Right hindlimb (tissue), 1 donor: Measurements from ENCODE around the gene TEX14.
"Not testable (repeated sequence)": the region's sequence is repeated elsewhere in the genome, so short reads cannot be mapped to it uniquely, and the experiment has no call there.

ENCODE experiments used
- DNase-seq: peaks from one replicate; pipeline ENCODE4 v3.0.0-alpha.2; 2018

Gene TEX14

DNA sequence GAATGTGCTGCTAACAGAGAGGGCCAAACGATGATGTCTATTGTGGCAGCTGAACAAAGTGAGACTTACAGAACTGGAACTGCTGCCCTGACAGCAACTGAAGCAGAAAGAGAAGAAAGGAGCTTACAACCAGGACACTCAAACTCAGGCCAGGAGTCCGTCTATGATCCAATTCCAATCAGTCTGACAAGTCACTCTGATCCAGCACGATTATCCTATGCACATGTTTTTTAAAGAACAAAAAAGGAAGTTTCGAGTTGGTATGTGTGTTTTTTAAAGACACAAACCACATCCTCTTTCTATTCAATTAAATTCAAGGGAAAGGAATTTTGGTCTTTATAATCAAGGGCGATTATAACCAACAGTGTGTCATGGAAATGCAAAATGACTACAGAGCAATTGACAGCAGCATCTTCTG lies 135.0 kb downstream of the TEX14 start:
- DNase-seq: no peak

DNA sequence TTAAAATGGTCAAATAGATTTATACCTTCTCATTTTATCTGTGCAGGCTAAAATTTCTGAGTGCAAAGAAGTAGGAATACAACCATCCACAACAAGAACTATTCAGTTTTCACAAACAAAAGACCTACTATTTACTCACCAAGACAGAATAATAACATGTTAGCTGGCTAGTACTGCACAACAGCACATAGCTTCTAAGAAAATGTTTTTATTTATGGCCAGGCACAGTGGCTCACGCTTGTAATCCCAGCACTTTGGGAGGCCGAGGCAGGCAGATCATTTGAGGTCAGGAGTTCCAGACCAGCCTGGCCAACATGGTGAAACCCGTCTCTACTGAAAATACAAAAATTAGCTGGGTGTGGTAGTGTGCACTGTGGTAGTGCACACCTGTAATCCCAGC lies 136.7 kb downstream of the TEX14 start:
- not testable (repeated sequence) for DNase-seq

DNA sequence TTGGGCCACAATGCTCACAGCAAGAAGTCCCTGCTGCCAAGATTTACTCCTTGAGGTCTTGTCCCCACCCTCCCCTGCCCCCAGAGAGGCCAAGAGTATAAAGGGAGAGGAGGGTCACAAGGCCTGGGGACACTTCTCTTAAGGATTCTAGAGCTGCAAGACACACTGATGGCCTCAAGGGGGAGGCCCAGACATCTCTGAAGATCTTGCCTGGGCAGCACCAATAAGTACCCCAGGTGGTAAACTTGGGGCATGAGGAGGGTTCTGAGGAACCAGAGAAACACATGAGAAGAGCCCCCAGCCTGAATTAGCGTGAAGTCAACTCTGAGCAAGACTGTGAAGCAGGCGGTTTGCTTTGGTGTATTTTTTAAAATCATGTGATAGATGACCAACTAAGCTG lies 150.6 kb downstream of the TEX14 start:
- no peak for DNase-seq

DNA sequence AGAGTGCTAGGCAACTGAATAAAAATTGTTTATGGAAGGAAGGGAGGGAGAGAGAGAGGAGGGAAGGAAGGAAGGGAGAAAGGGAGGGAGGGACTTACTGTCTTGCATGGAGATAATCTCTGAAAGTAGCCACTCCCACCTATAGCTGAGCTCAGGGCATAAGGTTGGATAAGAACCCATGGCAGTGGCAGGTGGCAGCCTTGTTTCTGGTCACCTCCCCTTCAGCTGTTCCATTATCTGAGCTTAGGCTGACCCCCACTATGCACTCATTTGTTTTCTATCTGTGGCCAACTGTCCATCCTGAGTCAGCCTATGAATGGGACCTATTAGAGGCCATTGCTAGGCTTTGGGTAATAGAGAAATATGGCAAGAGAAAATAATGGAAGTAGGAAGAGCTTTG lies 152.1 kb downstream of the TEX14 start:
- no peak for DNase-seq

DNA sequence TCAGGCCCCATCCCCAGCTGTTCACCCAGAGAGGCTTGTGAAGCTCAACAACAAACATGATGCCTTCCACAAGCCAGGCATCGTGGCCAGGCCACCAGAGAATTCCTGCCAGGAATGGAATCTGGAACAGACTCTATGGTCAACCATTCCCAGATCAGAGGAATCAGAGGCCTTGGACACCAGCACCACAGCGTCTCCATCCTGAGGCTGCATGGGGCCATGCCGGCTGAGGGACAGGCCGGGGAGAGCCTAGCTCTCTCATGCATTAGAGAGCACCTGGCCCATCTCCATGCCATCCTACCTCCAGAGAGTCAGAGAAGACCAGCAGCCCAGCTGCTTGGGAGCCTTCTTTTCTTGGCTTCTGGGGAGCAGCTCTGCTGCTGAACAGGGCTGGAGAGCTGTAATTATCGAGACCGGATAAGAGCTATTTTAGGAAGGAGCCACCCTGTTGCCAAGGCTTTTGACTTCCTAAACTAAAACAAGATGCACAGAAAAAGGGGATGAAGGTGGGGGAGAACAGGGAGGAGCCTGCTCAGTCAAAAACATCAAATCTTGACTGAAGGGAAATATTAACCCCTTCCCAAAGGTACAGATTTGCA lies 152.9 kb downstream of the TEX14 start:
- peak; percentile 39 for DNase-seq

DNA sequence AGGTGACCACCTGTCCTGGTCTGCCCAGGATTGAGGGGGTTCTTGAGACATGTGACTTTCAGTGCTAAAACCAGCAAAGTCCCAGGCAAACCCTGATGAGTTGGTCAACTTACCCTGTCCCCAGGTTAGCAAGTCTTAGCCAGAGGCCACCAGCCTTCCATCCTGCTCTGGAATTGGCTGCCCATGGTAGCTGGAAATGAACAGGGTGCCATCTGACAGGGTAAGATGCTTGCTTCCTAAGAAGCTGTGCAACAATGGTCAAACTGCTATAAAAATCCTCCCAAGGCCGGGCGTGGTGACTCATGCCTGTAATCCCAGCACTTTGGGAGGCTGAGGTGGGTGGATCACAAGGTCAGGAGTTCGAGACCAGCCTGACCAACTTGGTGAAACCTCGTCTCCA lies 154.6 kb downstream of the TEX14 start:
- DNase-seq: no peak

DNA sequence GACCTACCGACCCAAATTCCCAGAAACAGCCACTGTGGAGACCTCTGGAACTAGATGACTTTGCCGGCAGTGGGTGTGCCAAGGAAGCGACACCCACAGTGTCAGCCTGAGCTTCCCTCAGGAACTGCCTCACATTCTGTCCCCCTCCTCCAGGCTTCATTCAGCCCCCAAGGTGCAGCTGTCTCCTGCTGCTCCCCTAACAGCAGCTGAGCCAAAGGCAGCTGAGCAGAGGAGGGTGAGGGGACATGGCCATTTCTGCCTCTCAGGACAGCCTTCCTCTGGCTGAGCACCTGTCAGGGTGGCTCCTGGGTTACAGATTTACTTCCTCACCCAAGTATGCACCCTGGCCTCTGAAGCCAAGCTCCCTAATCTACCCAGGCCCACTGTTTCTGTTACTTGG lies 155.3 kb downstream of the TEX14 start:
- DNase-seq: peak; percentile 59

DNA sequence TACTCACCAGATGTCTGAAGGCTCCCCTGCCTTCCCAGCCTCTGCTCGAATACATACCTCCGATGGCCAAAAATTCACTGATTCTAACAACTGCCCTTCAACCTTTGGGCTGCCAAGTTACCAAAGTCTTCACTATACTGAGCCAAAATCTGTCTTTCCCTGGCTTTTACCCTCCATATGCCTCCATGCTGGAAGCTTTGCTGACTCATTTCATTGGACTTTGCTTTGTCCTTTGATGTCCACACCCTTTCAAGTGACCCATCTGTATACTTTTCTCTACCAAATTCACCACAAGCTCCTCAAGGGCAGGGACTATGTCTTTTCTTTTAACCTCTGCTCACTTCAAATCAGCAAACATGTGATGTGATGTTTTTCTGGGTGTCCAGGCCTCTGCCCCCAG lies 156.4 kb downstream of the TEX14 start:
- DNase-seq: no peak

DNA sequence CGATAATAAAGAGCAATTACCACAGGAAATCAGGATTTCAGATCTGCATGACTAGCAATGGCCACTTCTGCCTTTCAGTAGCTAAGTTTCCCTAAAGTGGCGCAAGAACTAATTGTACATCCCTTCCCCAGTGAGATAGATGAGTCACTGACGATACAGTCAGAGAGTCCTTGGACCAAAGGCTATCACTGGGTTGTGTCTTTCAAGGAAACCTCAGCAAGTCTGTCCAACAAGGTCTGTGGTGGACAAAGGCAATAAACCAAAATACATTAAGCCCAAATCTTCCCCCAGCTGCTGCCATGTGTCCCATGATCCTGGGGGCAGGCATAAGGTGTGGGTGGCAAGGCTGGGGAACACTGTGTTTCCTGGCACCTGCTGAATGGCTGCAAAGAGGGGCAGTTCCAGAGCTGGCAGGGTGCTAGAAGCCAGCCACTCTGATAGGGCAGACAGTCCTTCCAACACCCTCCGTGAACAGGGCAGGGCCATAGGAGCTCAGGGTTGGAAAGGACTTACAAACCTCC lies 156.9 kb downstream of the TEX14 start:
- DNase-seq: no peak

DNA sequence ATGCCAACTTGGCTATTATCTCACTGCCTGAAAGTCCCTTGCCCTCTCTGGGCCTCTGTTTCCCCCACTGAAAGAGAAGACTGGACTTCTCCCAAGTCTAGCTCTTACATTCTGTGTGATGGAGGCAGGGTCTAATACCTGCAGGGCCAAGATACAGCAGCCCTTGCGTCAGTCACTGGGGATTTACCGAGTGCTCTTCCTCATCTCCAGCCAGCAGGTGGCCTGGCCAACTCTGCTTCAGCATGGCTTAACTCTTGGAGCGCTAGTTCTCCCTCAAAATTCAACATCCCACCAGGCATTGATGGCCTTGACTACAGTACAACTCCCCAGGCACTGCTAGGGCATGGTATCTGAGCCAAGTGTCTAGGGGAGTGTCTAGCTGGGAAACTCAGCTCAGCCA lies 157.5 kb downstream of the TEX14 start:
- DNase-seq: no peak

DNA sequence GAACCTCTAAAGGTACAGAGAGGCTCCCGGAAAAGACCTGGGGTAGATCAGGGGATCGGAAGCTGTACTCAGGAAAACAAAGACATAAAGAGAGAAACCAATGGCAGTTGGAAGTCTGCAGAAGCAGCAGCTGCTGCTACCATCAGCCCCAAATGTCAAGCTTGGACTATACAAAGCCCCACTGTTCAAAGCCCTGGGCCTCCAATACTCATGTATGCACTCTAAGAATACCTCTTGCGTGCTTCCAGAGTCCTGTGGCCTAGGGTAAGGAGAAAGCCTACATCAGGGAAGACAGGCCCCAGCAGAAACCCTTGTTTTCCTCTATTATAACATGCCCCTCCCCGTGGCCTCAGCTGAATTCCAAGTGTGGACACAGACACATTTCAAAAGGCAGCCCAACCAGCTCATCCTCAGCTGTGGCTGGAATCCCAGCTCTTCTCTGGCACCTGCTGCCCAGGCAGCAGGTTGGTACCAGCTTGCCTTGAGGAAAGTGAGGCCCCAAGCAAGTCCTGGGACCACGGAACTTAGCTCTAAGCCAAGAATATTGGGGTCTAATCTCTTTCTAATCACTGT lies 158.1 kb downstream of the TEX14 start:
- no peak for DNase-seq

DNA sequence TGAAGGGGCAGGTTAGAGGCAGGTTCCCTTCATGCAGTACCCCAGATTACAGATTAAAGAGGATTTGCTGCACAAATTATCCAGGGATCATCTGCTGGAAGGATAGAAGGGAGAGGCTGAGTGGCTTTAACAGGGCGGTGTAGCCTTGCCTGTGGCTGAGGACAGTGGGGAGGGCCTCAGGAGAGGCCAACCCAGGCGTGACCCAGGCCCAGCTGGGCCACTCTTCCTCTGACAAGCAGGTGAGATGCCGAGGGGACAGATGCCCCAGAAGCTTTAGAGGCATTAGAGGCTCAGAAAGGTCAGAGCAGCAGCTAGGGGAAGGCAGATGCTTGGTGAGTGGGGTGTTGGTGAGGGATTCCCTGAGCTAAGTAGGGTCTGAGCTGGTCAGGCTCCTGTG lies 159.3 kb downstream of the TEX14 start:
- DNase-seq: no peak

DNA sequence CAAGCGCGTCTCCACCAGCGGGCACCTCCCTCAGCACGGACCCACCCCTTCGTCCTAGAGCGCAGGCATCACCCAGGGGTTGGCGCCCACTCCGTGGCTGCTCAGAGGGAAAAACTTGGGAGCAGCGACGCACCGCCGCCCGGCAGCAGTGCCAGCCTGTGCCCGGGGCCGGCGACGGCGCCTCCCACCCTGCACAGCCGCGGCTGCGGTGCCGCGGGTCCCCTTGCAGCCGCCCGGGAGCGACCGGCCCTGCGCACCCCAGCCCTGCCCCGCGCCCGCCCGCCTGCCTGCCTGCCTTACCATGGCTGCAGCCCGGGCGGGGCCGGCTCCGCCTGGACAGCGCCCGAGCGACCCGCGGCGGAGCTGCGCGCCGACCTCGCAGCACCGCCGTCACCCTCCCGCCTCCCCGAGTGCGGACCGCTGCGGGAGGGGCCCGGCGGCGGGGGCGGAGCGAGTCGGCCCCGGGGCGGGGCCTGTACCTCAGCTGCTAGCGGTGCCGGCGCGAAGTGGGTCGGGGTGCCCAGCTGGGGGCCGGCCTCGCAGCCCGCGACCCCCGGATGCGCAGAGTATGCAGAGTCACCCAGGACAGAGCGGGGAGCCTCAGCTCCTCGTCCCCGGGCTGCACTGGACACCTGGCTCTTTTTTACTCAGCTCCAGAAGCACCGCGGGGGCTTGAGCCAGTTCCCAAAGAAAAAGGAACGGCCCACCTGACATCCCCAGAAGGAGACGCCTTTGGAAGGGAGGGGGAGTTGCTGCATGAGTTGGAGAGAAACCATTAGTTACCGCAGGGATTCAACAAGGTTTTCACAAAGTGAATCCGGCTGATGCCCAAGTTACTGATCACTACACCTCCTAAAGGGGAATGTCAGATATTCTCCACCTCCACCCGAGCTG lies 159.9 kb downstream of the TEX14 start:
- peak; percentile 64 for DNase-seq

DNA sequence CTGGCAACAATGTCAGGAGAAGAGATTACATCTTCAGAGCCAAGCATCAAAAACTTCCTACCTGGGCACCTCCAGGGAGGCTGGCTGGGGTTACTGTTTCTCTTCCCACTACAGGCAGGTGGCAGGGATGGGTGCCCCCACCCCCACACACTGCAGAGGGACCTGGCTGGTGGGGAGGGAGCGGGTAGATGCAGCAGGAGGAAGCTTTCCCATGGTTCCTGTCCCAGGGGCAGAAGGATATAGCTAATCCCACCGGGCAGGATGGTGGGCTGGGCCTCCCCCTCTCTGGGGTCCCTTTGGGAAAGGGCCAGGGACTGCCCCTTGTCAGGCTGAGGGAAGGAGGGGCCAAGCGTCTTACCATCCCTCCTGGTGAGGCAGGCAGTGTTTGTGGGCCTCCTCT lies 160.7 kb downstream of the TEX14 start:
- DNase-seq: no peak

DNA sequence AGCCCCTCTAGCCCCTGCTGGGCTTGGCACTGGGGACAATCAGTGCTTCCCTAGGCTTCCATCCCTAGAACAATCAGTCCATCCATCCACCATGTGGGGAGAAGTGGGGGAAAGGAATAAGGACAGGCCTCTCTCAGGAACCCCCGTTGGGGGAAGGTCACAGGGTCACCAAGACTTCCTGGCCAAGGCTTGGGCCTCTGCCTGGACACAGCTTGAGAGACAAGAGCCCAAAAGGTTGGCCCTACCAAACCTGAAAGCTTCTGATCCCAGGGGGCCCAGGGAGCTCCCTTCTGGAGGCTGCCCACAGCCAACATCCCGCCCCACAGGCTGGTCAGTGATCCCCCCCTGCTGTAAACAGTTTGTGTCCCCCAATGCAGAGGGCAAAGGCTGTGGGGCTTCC lies 161.2 kb downstream of the TEX14 start:
- DNase-seq: no peak

DNA sequence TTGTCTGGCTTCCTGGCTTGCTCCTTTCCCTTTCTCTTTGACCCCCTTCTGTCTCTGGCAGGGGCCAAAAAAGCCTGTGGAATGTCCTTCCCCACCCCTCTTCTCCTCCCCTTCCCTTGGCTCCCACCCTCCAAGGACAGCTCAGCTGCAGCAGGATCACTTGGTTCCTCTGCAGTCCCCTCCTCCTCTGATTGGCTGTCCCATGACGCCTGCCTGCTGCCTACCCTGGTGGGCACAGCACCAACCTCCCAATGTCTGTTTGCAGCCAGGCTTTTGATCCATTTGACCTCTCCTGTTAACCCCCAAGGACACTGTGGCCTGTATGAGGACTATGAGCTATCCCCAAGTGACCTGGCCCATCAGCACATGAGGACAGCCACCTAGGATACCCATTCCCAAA lies 162.6 kb downstream of the TEX14 start:
- DNase-seq: no peak

DNA sequence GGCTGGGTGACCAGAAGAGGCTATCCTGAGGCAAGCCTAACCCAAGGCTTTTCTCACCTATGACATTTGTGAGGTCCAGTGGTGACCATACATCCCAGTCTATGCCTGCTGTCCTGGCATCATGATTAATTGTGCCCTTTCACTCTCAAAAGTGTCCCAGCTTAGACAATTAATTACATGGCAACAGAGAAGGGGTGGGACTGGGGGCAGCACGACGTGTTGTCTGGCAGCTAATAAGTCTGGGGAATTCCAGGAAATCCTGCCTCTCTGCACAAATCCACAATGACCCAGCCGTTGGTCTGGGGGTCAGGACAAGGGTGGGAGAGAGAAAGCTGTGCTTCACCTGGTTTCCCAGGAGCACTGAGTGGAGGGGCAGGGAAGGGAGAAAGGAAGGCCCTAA lies 163.4 kb downstream of the TEX14 start:
- DNase-seq: no peak

DNA sequence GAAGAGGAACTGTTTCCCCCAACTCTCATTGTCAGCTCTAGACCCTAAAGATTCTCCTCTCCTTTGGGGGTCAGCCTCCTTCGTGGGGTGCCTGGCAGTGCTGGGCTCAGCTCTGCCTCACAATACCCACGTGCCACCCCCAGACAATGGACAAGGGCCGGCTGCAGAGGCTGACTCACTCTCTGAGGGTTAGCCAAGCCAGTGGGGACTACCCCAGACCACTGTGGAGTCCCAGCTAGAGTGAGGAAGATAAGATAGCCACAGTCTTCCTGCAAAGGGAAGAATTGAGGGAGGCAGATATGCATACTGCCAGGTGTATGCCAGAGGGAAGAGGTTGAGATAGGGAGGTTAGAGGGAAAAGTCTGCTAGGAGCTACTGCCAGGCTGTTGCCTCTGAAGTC lies 163.9 kb downstream of the TEX14 start:
- DNase-seq: no peak

DNA sequence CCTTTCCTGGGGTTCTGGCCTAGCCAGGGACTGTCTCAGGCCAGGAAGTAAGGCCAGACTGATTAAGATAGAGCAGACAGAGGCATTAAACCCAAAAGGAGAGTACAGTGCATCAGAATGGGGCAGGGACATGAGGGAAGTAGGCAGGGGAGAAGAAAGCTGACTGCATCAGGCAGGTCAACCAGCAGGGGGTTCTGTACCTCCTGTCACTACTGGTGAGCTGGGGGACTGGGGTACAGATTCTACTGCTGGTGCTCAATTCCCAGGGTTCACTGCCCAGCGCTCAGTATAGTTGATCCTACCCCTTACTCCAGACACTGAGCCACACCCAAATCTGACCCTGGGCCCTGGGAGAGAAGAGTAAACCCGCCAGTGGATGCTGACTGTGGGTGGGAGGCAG lies 164.5 kb downstream of the TEX14 start:
- no peak for DNase-seq

DNA sequence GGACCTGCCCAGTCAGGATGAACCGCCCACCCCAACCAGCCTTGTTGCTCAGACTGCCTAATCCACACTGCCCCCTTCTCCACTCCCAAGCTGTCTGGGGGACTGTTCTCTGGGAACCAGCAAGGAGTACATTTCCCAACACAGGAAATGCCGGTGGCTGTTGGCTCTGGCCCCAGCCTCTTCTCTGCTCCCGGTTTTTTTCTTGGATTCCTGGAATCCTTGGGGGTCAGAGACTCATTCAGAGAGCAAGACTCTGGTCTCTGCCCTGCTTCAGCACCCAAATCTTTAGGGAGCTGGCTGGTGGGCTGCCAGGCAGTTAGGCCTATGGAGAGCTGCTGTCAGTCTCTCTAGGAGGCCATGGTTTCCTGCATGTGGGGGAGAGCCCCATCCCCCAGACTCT lies 166.6 kb downstream of the TEX14 start:
- DNase-seq: peak; percentile 74

DNA sequence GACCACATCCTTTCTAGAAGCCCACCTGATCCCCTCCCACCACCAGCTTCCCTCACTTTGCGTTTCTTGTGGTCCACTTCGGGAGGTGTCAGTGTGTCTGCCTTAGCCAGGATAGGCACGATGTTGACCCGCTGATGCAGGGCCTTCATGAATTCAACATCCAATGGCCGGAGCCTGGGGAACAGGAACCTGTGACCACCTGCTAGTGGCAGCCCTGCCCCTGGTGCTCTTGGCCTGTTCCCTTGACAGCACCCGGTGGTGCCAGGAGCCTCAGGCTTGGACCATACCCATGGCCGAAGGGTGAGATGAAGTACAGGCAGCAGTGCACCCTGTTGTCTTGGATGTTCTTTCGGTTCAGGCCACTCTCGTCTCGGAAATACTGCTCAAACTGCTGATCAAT lies 170.2 kb downstream of the TEX14 start:
- no peak for DNase-seq

DNA sequence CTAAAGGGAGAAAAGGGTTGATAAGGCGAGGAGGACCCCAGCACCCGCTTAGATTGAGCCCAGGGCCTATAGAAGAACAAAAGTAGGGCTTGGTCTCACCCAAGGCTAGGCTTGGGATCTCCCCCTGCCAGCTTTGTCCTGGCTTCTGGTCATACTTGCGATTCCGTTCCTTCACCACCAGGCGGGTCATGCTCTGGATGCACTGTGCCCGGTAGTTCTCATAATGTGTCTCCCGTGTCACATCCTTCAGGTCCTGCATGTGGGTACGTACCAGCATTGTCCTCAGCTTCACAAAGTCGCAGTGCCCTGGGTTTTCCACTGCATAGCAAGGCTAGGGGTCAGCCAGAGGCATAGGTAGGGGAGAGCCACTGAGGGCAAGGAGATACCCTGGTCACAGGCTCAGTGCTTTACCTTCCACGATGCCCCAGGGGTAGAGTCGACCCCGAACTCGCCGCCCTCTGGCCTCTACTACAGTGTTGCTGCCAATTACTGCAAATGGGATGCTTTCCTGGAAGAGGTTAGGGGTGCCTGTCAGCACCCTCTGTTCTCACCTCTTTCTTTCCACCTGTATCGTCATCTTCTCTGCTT lies 170.9 kb downstream of the TEX14 start:
- DNase-seq: no peak

DNA sequence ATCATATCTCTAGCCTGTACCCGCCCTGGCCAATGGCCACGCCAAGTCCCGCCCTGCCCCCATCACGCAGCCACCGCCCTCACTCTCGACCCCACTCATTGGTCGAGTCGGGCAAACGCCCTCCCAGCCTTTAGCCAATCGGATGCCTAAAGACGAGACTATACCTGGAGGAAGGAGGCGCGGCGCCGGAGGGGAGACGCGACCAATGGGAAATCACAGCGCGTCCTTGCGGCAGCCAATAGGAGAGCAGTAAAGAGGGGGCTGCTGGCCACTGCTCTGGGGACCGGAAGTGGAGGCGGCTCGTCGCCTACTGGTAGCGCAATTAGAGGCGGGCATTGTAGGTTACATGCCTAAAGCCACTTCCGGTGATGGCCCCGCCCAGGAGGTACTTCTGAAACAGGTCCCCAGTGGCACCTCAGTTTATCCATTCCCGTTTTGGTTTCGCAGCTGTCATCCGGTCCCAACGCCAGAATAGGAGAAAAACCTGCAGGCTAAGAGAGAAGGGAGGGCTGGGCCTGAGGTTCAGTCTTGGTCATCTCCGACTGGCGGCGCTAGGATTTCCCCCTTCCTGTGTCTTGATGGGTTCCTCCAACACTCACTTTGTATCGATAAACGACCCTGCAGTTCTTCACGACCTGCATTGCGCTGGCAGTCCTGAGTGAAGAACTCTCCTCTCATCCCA lies 173.8 kb downstream of the TEX14 start:
- DNase-seq: peak; percentile 100
